COR-L47 (cell line): ENCODE data around the gene MMP17.

Experiments
- DNase-seq: peaks from one replicate; lab custom pipeline; 2025; lab: John Stamatoyannopoulos, UW

The MMP17 gene

GRCh38 chr12:131827961-131828534 lies at the start of gene MMP17:
Gene MMP17 (plus strand): TSS chr12:131828393. CDS start chr12:131828495, 102 bp downstream.
- peak; percentile 47 for DNase-seq

- no peak for DNase-seq
Measured at GRCh38 chr12:131779027-131779426, 49.2 kb upstream of the MMP17 start.

GRCh38 chr12:131782061-131782460 lies 46.1 kb upstream of the MMP17 start:
- DNase-seq = no peak

- DNase-seq = no peak
Measured at GRCh38 chr12:131783915-131784541, 44.2 kb upstream of the MMP17 start.

- no peak for DNase-seq
Measured at GRCh38 chr12:131784909-131785762, 43.1 kb upstream of the MMP17 start.

- no peak for DNase-seq
Measured at GRCh38 chr12:131785763-131786330, 42.3 kb upstream of the MMP17 start.

GRCh38 chr12:131786331-131786730 lies 41.9 kb upstream of the MMP17 start:
- no peak for DNase-seq

- DNase-seq = no peak
Measured at GRCh38 chr12:131787143-131787660, 41.0 kb upstream of the MMP17 start.

GRCh38 chr12:131788070-131788469 lies 40.1 kb upstream of the MMP17 start:
- DNase-seq = no peak

GRCh38 chr12:131789638-131790037 lies 38.6 kb upstream of the MMP17 start:
- no peak for DNase-seq

GRCh38 chr12:131793243-131794022 lies 34.8 kb upstream of the MMP17 start:
- no peak for DNase-seq

- DNase-seq = no peak
Measured at GRCh38 chr12:131794061-131794460, 34.1 kb upstream of the MMP17 start.

GRCh38 chr12:131794573-131794972 lies 33.6 kb upstream of the MMP17 start:
- no peak for DNase-seq

GRCh38 chr12:131795064-131795463 lies 33.1 kb upstream of the MMP17 start:
- DNase-seq = peak; percentile 31

- peak; percentile 67 for DNase-seq
Measured at GRCh38 chr12:131795690-131796410, 32.3 kb upstream of the MMP17 start.

GRCh38 chr12:131796411-131796736 lies 31.8 kb upstream of the MMP17 start:
- no peak for DNase-seq

GRCh38 chr12:131796754-131797587 lies 31.2 kb upstream of the MMP17 start:
- no peak for DNase-seq

- DNase-seq = no peak
Measured at GRCh38 chr12:131797588-131797934, 30.6 kb upstream of the MMP17 start.

GRCh38 chr12:131799195-131799594 lies 29.0 kb upstream of the MMP17 start:
- no peak for DNase-seq

- DNase-seq = peak; percentile 74
Measured at GRCh38 chr12:131799828-131800593, 28.2 kb upstream of the MMP17 start.
